Fibroblast of pulmonary artery (primary cell): Measurements from ENCODE around the gene PHF23.

Experiments used
- DNase-seq: peaks from one replicate; pipeline ENCODE4 v3.0.0-alpha.2; 2010; ENCODE audit warnings: low read depth
- H3K4me3 ChIP-seq: replicated peaks from 2 replicates; pipeline ENCODE4 v1.5.1; 2011; ENCODE audit warnings: low read depth, mild to moderate bottlenecking, control low read depth, low read length, moderate library complexity
- TF ChIP-seq, protein P1 (sequence below): IDR thresholded peaks from 2 replicates; pipeline ENCODE4 v1.5.1; 2011; ENCODE audit warnings: mild to moderate bottlenecking, control low read depth, low read length, inconsistent platforms; ENCODE audit errors: missing control alignments

Gene PHF23

DNA sequence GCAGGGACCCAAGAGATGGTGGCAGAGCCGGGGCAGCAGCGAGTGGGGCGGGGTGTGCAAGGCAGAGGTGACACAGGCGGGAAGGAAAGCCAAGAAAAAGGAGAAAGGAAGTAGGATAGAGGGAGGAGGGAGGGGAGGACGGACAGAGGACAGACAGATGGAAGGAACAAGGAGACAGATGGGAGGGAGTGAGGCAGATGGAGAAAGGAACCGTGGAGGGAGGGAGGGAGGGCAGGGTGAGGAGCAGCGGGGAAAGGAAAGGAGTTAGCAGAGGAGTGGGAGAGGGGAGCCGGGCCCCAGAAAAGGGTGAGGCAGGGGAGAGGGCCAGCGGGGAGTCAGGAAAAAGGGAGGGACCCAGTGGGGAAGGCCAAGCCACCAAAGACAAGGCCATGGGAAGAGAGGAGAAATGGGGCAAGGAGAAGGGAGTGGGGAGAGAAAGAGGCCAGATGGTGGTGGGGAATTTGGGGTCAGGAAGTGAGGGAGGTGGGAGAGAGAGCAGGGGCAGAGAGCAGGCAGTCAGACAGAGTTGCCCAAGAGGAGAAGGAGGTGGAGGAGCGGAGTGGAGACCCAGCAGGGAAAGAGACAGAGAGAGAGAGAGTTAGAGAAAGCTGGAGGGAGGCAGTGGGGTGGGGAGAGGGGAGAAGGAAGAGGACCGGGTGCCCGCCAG lies 46.9 kb downstream of the PHF23 start:
- H3K4me3 ChIP-seq = no peak overlapping the region
- no peak for DNase-seq
- TF ChIP-seq, protein P1, sequence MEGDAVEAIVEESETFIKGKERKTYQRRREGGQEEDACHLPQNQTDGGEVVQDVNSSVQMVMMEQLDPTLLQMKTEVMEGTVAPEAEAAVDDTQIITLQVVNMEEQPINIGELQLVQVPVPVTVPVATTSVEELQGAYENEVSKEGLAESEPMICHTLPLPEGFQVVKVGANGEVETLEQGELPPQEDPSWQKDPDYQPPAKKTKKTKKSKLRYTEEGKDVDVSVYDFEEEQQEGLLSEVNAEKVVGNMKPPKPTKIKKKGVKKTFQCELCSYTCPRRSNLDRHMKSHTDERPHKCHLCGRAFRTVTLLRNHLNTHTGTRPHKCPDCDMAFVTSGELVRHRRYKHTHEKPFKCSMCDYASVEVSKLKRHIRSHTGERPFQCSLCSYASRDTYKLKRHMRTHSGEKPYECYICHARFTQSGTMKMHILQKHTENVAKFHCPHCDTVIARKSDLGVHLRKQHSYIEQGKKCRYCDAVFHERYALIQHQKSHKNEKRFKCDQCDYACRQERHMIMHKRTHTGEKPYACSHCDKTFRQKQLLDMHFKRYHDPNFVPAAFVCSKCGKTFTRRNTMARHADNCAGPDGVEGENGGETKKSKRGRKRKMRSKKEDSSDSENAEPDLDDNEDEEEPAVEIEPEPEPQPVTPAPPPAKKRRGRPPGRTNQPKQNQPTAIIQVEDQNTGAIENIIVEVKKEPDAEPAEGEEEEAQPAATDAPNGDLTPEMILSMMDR = no peak

DNA sequence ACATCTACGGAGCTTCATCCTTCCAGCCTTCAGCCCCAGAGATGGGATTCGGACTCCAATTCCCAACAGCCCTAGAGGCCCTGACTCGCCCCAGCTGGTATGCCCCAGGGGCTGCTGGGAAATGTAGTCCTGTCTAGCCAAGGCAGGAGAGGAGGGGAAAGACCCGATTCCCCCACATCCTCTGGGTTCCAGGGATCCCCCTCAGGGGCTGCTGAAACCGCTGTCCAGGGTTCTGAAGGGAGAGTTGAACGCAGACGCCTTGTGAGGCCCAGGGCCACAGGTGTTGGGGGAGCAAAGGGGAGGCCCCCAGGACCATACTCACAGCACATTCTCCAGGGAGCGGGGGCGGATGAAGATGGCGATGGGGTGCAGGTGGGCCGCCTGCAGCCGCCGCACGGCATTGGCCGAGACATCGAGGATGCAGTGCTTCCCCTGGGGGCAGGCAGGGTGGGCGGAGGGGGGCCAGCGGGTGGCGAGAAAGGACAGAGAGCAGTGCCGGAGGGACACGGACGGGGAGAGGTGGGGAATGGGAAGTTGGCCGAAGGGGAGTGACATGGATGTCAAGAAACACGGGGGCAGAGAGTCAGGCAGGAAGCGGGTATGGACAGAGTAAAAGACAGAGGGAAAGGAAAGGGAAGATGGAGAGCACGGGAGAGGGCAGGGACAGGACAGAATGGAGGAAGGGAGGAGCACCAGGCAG lies 47.5 kb downstream of the PHF23 start:
- no peak for DNase-seq
- TF ChIP-seq, protein P1 = no peak

GRCh38 chr17:7191069-7191468 lies 48.2 kb downstream of the PHF23 start:
- no peak overlapping the region for H3K4me3 ChIP-seq
- no peak for DNase-seq
- TF ChIP-seq, protein P1 = no peak

More for the DNA sequence above, 47.5 kb downstream of the PHF23 start:
- H3K4me3 ChIP-seq = no peak overlapping the region

- no peak for DNase-seq
- TF ChIP-seq, protein P1 = no peak
- H3K4me3 ChIP-seq = no peak overlapping the region
Measured at GRCh38 chr17:7190276-7190917, 48.9 kb downstream of the PHF23 start.

DNA sequence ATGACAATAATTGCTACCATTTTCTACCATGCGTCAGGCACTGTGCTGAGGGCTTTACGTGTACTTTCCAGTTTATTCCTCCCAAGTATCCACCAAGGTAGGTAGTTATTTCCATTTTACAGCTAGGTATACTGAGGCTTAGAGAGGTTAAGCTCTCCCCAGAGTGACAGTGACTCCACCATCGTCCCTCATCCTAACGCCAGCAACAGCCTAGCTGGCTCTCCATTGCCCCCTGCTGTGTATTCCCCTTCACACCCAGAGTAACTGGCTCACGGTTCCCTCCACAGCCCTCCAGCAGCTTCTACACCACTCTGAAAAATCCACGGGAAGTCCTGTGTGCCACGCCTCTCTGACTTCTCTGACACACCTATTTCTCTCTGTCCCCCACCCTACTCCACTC lies 53.0 kb downstream of the PHF23 start:
- TF ChIP-seq, protein P1 = peak; percentile 26
- DNase-seq = peak; percentile 16
- no peak overlapping the region for H3K4me3 ChIP-seq
